GM23338 (cell line): ENCODE data around the gene CSTA. TPM values are rescaled to one million over a fixed set of nuclear protein-coding genes. Genes with fewer than 3 reads are reported as not detected.
A peak's percentile ranks its signal among the peaks of the same experiment; 100 is the strongest.

ENCODE experiments used
- ATAC-seq: fragments of 200-7000 bp; cut with Tn5 transposase; 3 replicates; pipeline ENCODE4 v1.9.1; 2020
- DNase-seq: peaks from one replicate; pipeline ENCODE4 v3.0.0-alpha.2; 2015; ENCODE audit warnings: low spot score
- H2AFZ ChIP-seq: fragments of 200-600 bp; sonication (generic); 2 replicates; pipeline ENCODE4 v1.8.0; 2016; ENCODE audit warnings: antibody characterized with exemption, mild to moderate bottlenecking, moderate library complexity
- H3F3A ChIP-seq: fragments of 200-600 bp; sonication (generic); replicated peaks from 2 replicates; pipeline ENCODE4 v1.8.0; 2017; ENCODE audit warnings: antibody characterized with exemption, mixed run types, low read depth
- H3K27ac ChIP-seq: fragments of 200-600 bp; sonication (generic); 2 replicates; pipeline ENCODE4 v1.6.1; 2016; ENCODE audit warnings: low read depth
- H3K27me3 ChIP-seq: fragments of 200-600 bp; sonication (generic); 2 replicates; pipeline ENCODE4 v1.8.0; 2016; ENCODE audit warnings: mild to moderate bottlenecking, mixed run types, moderate library complexity; ENCODE audit not compliant: insufficient read depth
- H3K36me3 ChIP-seq: fragments of 200-600 bp; sonication (generic); 2 replicates; pipeline ENCODE4 v1.8.0; 2016; ENCODE audit warnings: mild to moderate bottlenecking; ENCODE audit not compliant: insufficient read depth
- H3K4me1 ChIP-seq: fragments of 200-600 bp; sonication (generic); 2 replicates; pipeline ENCODE4 v1.8.0; 2016; ENCODE audit warnings: mild to moderate bottlenecking, moderate library complexity; ENCODE audit not compliant: insufficient read depth
- H3K4me2 ChIP-seq: fragments of 200-600 bp; sonication (generic); 2 replicates; pipeline ENCODE4 v1.7.1; 2017; ENCODE audit warnings: mixed run types
- H3K4me3 ChIP-seq: fragments of 200-600 bp; sonication (generic); 2 replicates; pipeline ENCODE4 v1.6.1; 2016; ENCODE audit warnings: mixed run types
- H3K79me2 ChIP-seq: fragments of 200-600 bp; sonication (generic); replicated peaks from 2 replicates; pipeline ENCODE4 v1.8.0; 2017; ENCODE audit warnings: mild to moderate bottlenecking; ENCODE audit not compliant: insufficient read depth
- H3K9me2 ChIP-seq: fragments of 200-600 bp; sonication (generic); 2 replicates; pipeline ENCODE4 v1.8.0; 2017; ENCODE audit not compliant: insufficient read depth
- H4K20me1 ChIP-seq: fragments of 200-600 bp; sonication (generic); replicated peaks from 2 replicates; pipeline ENCODE4 v1.8.0; 2017; ENCODE audit warnings: mild to moderate bottlenecking; ENCODE audit not compliant: insufficient read depth
- H3K27ac Mint-ChIP-seq: 2 replicates; pipeline ENCODE4 v1.8.0; 2020; ENCODE audit warnings: inconsistent platforms, mild to moderate bottlenecking, moderate library complexity, mixed read lengths
- H3K27me3 Mint-ChIP-seq: 3 replicates; pipeline ENCODE4 v1.8.0; 2022; ENCODE audit warnings: low read depth, mild to moderate bottlenecking, moderate library complexity, mixed read lengths, inconsistent platforms; ENCODE audit not compliant: insufficient read depth, poor library complexity
- H3K36me3 Mint-ChIP-seq: 3 replicates; pipeline ENCODE4 v1.8.0; 2021; ENCODE audit warnings: low read depth, mild to moderate bottlenecking, inconsistent platforms, moderate library complexity, mixed read lengths
- H3K4me1 Mint-ChIP-seq: 3 replicates; pipeline ENCODE4 v1.8.0; 2020; ENCODE audit warnings: mild to moderate bottlenecking, inconsistent platforms, mixed read lengths
- H3K4me3 Mint-ChIP-seq: 3 replicates; pipeline ENCODE4 v1.8.0; 2021; ENCODE audit warnings: moderate library complexity, mild to moderate bottlenecking, inconsistent platforms, mixed read lengths
- H3K9me3 Mint-ChIP-seq: 3 replicates; pipeline ENCODE4 v1.8.0; 2020; ENCODE audit warnings: moderate library complexity, mild to moderate bottlenecking, inconsistent platforms, mixed read lengths
- CTCF ChIP-seq, 2 experiments: fragments of 200-600 bp in 1 of 2; sonication (generic) in 1 of 2; conservative IDR thresholded peaks; 2 replicates each; pipeline versions ENCODE4 v1.5.1 to v1.6.1; 2016 to 2017; ENCODE audit warnings: antibody characterized with exemption in 2 of 2, low read depth in 2 of 2, mild to moderate bottlenecking in 2 of 2, moderate library complexity in 1 of 2
- ETS1 ChIP-seq: IDR thresholded peaks from 2 replicates; pipeline ENCODE4 v1.6.1; 2016; ENCODE audit warnings: antibody characterized with exemption
- EZH2phosphoT487 ChIP-seq: fragments of 200-600 bp; sonication (generic); IDR thresholded peaks from one replicate; pipeline ENCODE4 v1.8.1; 2018; ENCODE audit warnings: antibody characterized with exemption; ENCODE audit not compliant: unreplicated experiment
- NANOG ChIP-seq: IDR thresholded peaks from 2 replicates; pipeline ENCODE4 v1.6.1; 2016; ENCODE audit warnings: antibody characterized with exemption, borderline replicate concordance
- REST ChIP-seq: IDR thresholded peaks from one replicate; pipeline ENCODE4 v1.6.1; 2018; ENCODE audit warnings: antibody characterized with exemption; ENCODE audit not compliant: unreplicated experiment
- ZNF114 ChIP-seq: fragments of 250-450 bp; sonication (Bioruptor Pico); IDR thresholded peaks from 2 replicates; pipeline ENCODE4 v1.5.0; 2020; ENCODE audit warnings: mild to moderate bottlenecking, moderate library complexity
- ZNF331 ChIP-seq: fragments of 250-450 bp; sonication (Bioruptor Pico); IDR thresholded peaks from 2 replicates; pipeline ENCODE4 v1.5.0; 2020; ENCODE audit warnings: low read depth, mild to moderate bottlenecking, moderate library complexity
- ZNF462 ChIP-seq: fragments of 250-450 bp; sonication (Bioruptor Pico); IDR thresholded peaks from 2 replicates; pipeline ENCODE4 v1.5.0; 2020; ENCODE audit warnings: mild to moderate bottlenecking, moderate library complexity
- polyA plus RNA-seq: library from polyadenylated mRNA; unstranded; fragments of >200 nt; fragmentation: Nextera tagmentation; extraction: Ambion mirVana; gene quantifications from 2 replicates; pipeline ENCODE4 v1.2.1, GENCODE V29; 2016
- total RNA-seq: library from RNA; depleted of rRNA; stranded (reverse); fragments of >200 nt; shearing (Covaris generic); gene quantifications from 2 replicates; pipeline ENCODE4 v1.2.3, GENCODE V29; 2014

Gene CSTA
- total and polyA plus RNA-seq, 2 experiments from 2014 or later, result 1.4 TPM; not detected in 1

GRCh38 chr3:122299872-122300460, 25.1 kb upstream of the CSTA start (continued):
- no peak for TF ChIP-seq ZNF462
- no peak for TF ChIP-seq ETS1

- Histone ChIP-seq H3F3A (no peaks in the 10 kb centered on the region), H3K9me2 (no peaks in the 10 kb centered on the region), H3K36me3 (no peaks in the 10 kb centered on the region), H2AFZ (0 out of 2 replicates have a peak overlapping the region, but pooled peaks have one; percentile 38), H3K79me2 (no peaks in the 10 kb centered on the region), H3K4me3 (no peak overlapping the region), H3K4me2 (no peak overlapping the region), H3K4me1 (no peaks in the 10 kb centered on the region), H3K27me3 (no peaks in the 10 kb centered on the region), H3K27ac (no peak overlapping the region), H4K20me1 (no peaks in the 10 kb centered on the region)
- DNase-seq, result no peak
- no peak for ATAC-seq
- H3K4me1 Mint-ChIP-seq, result no peaks in the 10 kb centered on the region
- no peaks in the 10 kb centered on the region; the same call in 2 of the 3 replicates for H3K9me3 Mint-ChIP-seq
- H3K36me3 Mint-ChIP-seq, result no peaks in the 10 kb centered on the region
- H3K4me3 Mint-ChIP-seq, result no peak overlapping the region
- no peak overlapping the region for H3K27ac Mint-ChIP-seq
- no peaks in the 10 kb centered on the region for H3K27me3 Mint-ChIP-seq
- TF ChIP-seq REST (no peak), EZH2phosphoT487 (no peak), ZNF114 (no peak), ZNF331 (no peak), CTCF (conservative IDR thresholded peaks at IDR 0.05; ENCODE audit: low read depth in 2 of 2) (no peak), NANOG (no peak)
Observed at GRCh38 chr3:122301063-122301462, 24.0 kb upstream of the CSTA start.
